Measurements from ENCODE around the gene SLC27A2.
"Not testable (repeated sequence)": the region's sequence is repeated elsewhere in the genome, so short reads cannot be mapped to it uniquely, and the experiment has no call there.

Gene SLC27A2

GRCh38 chr15:50167110-50167509, 14.9 kb upstream of the SLC27A2 start:
- DNase-seq (ENCODE audit: low read depth) = no peak
- H3K4me3 ChIP-seq (ENCODE audit: low read depth, low read length) = no peak overlapping the region
- TF ChIP-seq, protein P1, sequence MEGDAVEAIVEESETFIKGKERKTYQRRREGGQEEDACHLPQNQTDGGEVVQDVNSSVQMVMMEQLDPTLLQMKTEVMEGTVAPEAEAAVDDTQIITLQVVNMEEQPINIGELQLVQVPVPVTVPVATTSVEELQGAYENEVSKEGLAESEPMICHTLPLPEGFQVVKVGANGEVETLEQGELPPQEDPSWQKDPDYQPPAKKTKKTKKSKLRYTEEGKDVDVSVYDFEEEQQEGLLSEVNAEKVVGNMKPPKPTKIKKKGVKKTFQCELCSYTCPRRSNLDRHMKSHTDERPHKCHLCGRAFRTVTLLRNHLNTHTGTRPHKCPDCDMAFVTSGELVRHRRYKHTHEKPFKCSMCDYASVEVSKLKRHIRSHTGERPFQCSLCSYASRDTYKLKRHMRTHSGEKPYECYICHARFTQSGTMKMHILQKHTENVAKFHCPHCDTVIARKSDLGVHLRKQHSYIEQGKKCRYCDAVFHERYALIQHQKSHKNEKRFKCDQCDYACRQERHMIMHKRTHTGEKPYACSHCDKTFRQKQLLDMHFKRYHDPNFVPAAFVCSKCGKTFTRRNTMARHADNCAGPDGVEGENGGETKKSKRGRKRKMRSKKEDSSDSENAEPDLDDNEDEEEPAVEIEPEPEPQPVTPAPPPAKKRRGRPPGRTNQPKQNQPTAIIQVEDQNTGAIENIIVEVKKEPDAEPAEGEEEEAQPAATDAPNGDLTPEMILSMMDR (IDR thresholded peaks at IDR 0.05; ENCODE audit: low read depth, low read length) = no peak

DNA sequence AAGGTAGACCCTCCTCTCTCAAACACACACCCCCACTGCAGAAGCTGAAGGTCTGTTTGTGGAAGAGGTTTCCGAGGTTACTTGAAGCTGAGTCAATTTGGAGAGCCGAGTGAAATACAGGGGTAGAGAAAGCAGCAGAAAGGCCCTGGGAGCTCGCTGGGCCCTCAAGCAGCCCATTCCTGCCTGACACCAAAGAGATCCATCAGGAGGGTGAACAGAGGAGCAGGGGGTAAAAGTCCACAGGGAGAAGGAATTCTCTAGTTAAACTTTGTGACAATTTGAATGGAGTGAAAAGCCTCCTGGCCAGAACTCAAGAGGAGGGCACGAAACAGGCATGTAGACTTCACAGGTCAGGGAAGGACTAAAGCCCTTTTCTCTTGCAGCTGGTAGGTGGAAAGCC, 13.6 kb upstream of the SLC27A2 start:
- no peak for TF ChIP-seq MYC (IDR thresholded peaks at IDR 0.05; ENCODE audit: low read depth, low read length)
- TF ChIP-seq, protein P2, sequence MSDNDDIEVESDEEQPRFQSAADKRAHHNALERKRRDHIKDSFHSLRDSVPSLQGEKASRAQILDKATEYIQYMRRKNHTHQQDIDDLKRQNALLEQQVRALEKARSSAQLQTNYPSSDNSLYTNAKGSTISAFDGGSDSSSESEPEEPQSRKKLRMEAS (IDR thresholded peaks at IDR 0.05; ENCODE audit: low read depth, low read length) = no peak
- TF ChIP-seq, protein P1 (IDR thresholded peaks at IDR 0.05; ENCODE audit: low read depth, low read length) = no peak
- TF ChIP-seq POLR2A (IDR thresholded peaks at IDR 0.05; ENCODE audit: extremely low read depth, insufficient read length) = no peak

GRCh38 chr15:50168783-50169411, 13.1 kb upstream of the SLC27A2 start:
- no peak overlapping the region for H3K4me3 ChIP-seq (ENCODE audit: low read depth, low read length)
- DNase-seq (ENCODE audit: low read depth) = no peak
- TF ChIP-seq POLR2A (IDR thresholded peaks at IDR 0.05; ENCODE audit: extremely low read depth, insufficient read length) (no peak), MYC (IDR thresholded peaks at IDR 0.05; ENCODE audit: low read depth, low read length) (no peak)
- TF ChIP-seq, protein P1 (IDR thresholded peaks at IDR 0.05; ENCODE audit: low read depth, low read length) = no peak
- TF ChIP-seq, protein P2 (IDR thresholded peaks at IDR 0.05; ENCODE audit: low read depth, low read length) = no peak

More for the DNA sequence above, 13.6 kb upstream of the SLC27A2 start:
- DNase-seq (ENCODE audit: low read depth) = peak; percentile 36
- no peak overlapping the region for H3K4me3 ChIP-seq (ENCODE audit: low read depth, low read length)

- DNase-seq (ENCODE audit: low read depth); H3K4me3 ChIP-seq (ENCODE audit: low read depth, low read length): not testable (repeated sequence)
Observed at GRCh38 chr15:50172360-50172895, 9.6 kb upstream of the SLC27A2 start.

GRCh38 chr15:50176869-50177268, 5.1 kb upstream of the SLC27A2 start:
- no peak for DNase-seq (ENCODE audit: low read depth)
- TF ChIP-seq, protein P1 (IDR thresholded peaks at IDR 0.05; ENCODE audit: low read depth, low read length) = no peak
- TF ChIP-seq, protein P2 (IDR thresholded peaks at IDR 0.05; ENCODE audit: low read depth, low read length) = no peak
- TF ChIP-seq POLR2A (IDR thresholded peaks at IDR 0.05; ENCODE audit: extremely low read depth, insufficient read length) (no peak), MYC (IDR thresholded peaks at IDR 0.05; ENCODE audit: low read depth, low read length) (no peak)
- H3K4me3 ChIP-seq (ENCODE audit: low read depth, low read length) = no peak overlapping the region

- DNase-seq (ENCODE audit: low read depth) = no peak
- TF ChIP-seq MYC (IDR thresholded peaks at IDR 0.05; ENCODE audit: low read depth, low read length) = no peak
- TF ChIP-seq POLR2A (IDR thresholded peaks at IDR 0.05; ENCODE audit: extremely low read depth, insufficient read length) = no peak
- TF ChIP-seq, protein P2 (IDR thresholded peaks at IDR 0.05; ENCODE audit: low read depth, low read length) = no peak
- TF ChIP-seq, protein P1 (IDR thresholded peaks at IDR 0.05; ENCODE audit: low read depth, low read length) = no peak
- no peak overlapping the region for H3K4me3 ChIP-seq (ENCODE audit: low read depth, low read length)
Observed at GRCh38 chr15:50180091-50180490, 1.9 kb upstream of the SLC27A2 start.
